Measurements from ENCODE around the gene RNF115. TPM values are rescaled to one million over a fixed set of nuclear protein-coding genes. Genes with fewer than 3 reads are reported as not detected.
"Not testable (repeated sequence)": the region's sequence is repeated elsewhere in the genome, so short reads cannot be mapped to it uniquely, and the experiment has no call there.

The RNF115 gene
- total RNA-seq, 5 donors from 2014 or later (not counting 1 experiment from before 2014, with no cell fraction given), result 12.0 to 17.5 (median 13.4) TPM

GRCh38 chr1:145830810-145831209 lies 6.9 kb upstream of the RNF115 start:
- DNase-seq; H3K9me3 Mint-ChIP-seq; H3K27me3 ChIP-seq (replicated peaks in 1 of 2; ENCODE audit: control insufficient read depth in 2 of 2, extremely low read depth in 1 of 2, insufficient read depth in 2 of 2, low read length in 1 of 2); H3K27ac ChIP-seq (ENCODE audit: low read length); H3K27me3 Mint-ChIP-seq; ATAC-seq (replicated peaks in 1 of 4); H3K4me3 Mint-ChIP-seq; H3K27ac Mint-ChIP-seq; H3K4me3 ChIP-seq (ENCODE audit: control insufficient read depth in 1 of 2, extremely low read depth in 1 of 2, low read length in 1 of 2); H3K9me3 ChIP-seq; H3K4me1 ChIP-seq (ENCODE audit: control insufficient read depth in 1 of 2, extremely low read depth in 1 of 2, insufficient read depth in 2 of 2, low read length in 2 of 2): not testable (repeated sequence)
- POLR2A ChIA-PET, result interaction anchor here in 1 of 2 donors (0.7 kb wide), 1 partner anchor 58 kb away, joined by 5 read pairs; no protein-coding TSS in a partner anchor
- peaks cover 11 to 16% (median 14%) of the 10 kb centered on the region in 3 donors for H3K4me1 Mint-ChIP-seq
- CTCF ChIA-PET, result interaction anchor here in 1 of 2 donors (1.2 kb wide), 1 partner anchor 13 kb away, joined by 3 read pairs; no protein-coding TSS in a partner anchor
- H3K36me3 ChIP-seq (ENCODE audit: control insufficient read depth in 2 of 2, extremely low read depth in 1 of 2, insufficient read depth in 1 of 2, low read length in 1 of 2), result peaks cover 15 to 88% of the 10 kb centered on the region in 2 donors
- H3K36me3 Mint-ChIP-seq, result peaks cover 70% of the 10 kb centered on the region
- WGBS (ENCODE audit: insufficient coverage), result 100% methylated on average over 2 of the region's 2 CpGs

GRCh38 chr1:145828367-145829026 lies 4.6 kb upstream of the RNF115 start:
- Mint-ChIP-seq H3K36me3 (peaks cover 63% of the 10 kb centered on the region), H3K4me1 (peaks cover 29 to 31% (median 30%) of the 10 kb centered on the region in 3 donors), H3K27me3 (no peaks in the 10 kb centered on the region), H3K4me3 (no peak overlapping the region), H3K9me3 (no peaks in the 10 kb centered on the region), H3K27ac (peak overlapping the region in 1 of 2 donors; percentile 1)
- ChIA-PET CTCF (interaction anchor here in 1 of 2 donors (0.5 to 0.7 kb wide), 2 partner anchors 17 to 66 kb away, joined by 3 read pairs; partner anchors contain the start of gene NUDT17), POLR2A (interaction anchor here in 1 of 2 donors (0.6 kb wide), 2 partner anchors 14 to 191 kb away, joined by 3 to 4 read pairs; no protein-coding TSS in a partner anchor)
- peaks cover 14 to 17% of the 10 kb centered on the region in 2 experiments for H3K4me1 ChIP-seq (ENCODE audit: control insufficient read depth in 1 of 2, extremely low read depth in 1 of 2, insufficient read depth in 2 of 2, low read length in 2 of 2)
- no peak overlapping the region for H3K27ac ChIP-seq (ENCODE audit: low read length)
- H3K27me3 ChIP-seq (replicated peaks in 1 of 2; ENCODE audit: control insufficient read depth in 2 of 2, extremely low read depth in 1 of 2, insufficient read depth in 2 of 2, low read length in 1 of 2), result no peaks in the 10 kb centered on the region
- no peaks in the 10 kb centered on the region for H3K9me3 ChIP-seq
- H3K36me3 ChIP-seq (ENCODE audit: control insufficient read depth in 2 of 2, extremely low read depth in 1 of 2, insufficient read depth in 1 of 2, low read length in 1 of 2), result peaks cover 11 to 72% of the 10 kb centered on the region in 2 donors
- no peak overlapping the region for H3K4me3 ChIP-seq (ENCODE audit: control insufficient read depth in 1 of 2, extremely low read depth in 1 of 2, low read length in 1 of 2)
- ATAC-seq (replicated peaks in 1 of 4), result no peak
- no peak for DNase-seq

GRCh38 chr1:145827966-145828365 lies 4.1 kb upstream of the RNF115 start:
- H3K27me3 Mint-ChIP-seq, result no peaks in the 10 kb centered on the region
- CTCF ChIA-PET, result interaction anchor here in 1 of 2 donors (0.7 kb wide), 1 partner anchor 17 kb away, joined by 3 read pairs; the partner anchor contains the start of gene NUDT17
- H3K36me3 Mint-ChIP-seq, result peaks cover 58% of the 10 kb centered on the region
- no peaks in the 10 kb centered on the region for H3K9me3 Mint-ChIP-seq
- Histone ChIP-seq H3K4me3 (ENCODE audit: control insufficient read depth in 1 of 2, extremely low read depth in 1 of 2, low read length in 1 of 2) (no peak overlapping the region), H3K36me3 (ENCODE audit: control insufficient read depth in 2 of 2, extremely low read depth in 1 of 2, insufficient read depth in 1 of 2, low read length in 1 of 2) (peaks cover 11 to 67% of the 10 kb centered on the region in 2 donors), H3K4me1 (ENCODE audit: control insufficient read depth in 1 of 2, extremely low read depth in 1 of 2, insufficient read depth in 2 of 2, low read length in 2 of 2) (peaks cover 14 to 17% of the 10 kb centered on the region in 2 experiments), H3K9me3 (no peaks in the 10 kb centered on the region), H3K27me3 (replicated peaks in 1 of 2; ENCODE audit: control insufficient read depth in 2 of 2, extremely low read depth in 1 of 2, insufficient read depth in 2 of 2, low read length in 1 of 2) (no peaks in the 10 kb centered on the region), H3K27ac (ENCODE audit: low read length) (no peak overlapping the region)
- peaks cover 29 to 31% (median 30%) of the 10 kb centered on the region in 3 donors for H3K4me1 Mint-ChIP-seq
- ATAC-seq (replicated peaks in 1 of 4) (no peak), DNase-seq (no peak)
- H3K4me3 Mint-ChIP-seq, result no peak overlapping the region
- peak overlapping the region; percentile 1 to 39 for H3K27ac Mint-ChIP-seq
- POLR2A ChIA-PET, result interaction anchor here (0.5 to 0.7 kb wide), 4 partner anchors 15 to 191 kb away, joined by 3 to 13 read pairs (median 6); no protein-coding TSS in a partner anchor

- Histone ChIP-seq H3K27ac (ENCODE audit: low read length) (no peak overlapping the region), H3K27me3 (replicated peaks in 1 of 2; ENCODE audit: control insufficient read depth in 2 of 2, extremely low read depth in 1 of 2, insufficient read depth in 2 of 2, low read length in 1 of 2) (no peaks in the 10 kb centered on the region), H3K9me3 (no peaks in the 10 kb centered on the region), H3K4me3 (ENCODE audit: control insufficient read depth in 1 of 2, extremely low read depth in 1 of 2, low read length in 1 of 2) (no peak overlapping the region), H3K4me1 (ENCODE audit: control insufficient read depth in 1 of 2, extremely low read depth in 1 of 2, insufficient read depth in 2 of 2, low read length in 2 of 2) (peaks cover 14 to 17% of the 10 kb centered on the region in 2 experiments), H3K36me3 (ENCODE audit: control insufficient read depth in 2 of 2, extremely low read depth in 1 of 2, insufficient read depth in 1 of 2, low read length in 1 of 2) (peaks cover 5 to 52% of the 10 kb centered on the region in 2 donors)
- no peak for DNase-seq
- CTCF ChIA-PET, result interaction anchor here in 1 of 2 donors (0.6 to 2.1 kb wide), 3 partner anchors 19 to 225 kb away, joined by 3 to 11 read pairs (median 4); partner anchors contain the start of gene NUDT17
- WGBS (ENCODE audit: insufficient coverage), result no CpG with 5 or more reads among the region's 2 CpGs
- H3K4me1 Mint-ChIP-seq, result peaks cover 30 to 35% (median 30%) of the 10 kb centered on the region in 3 donors
- POLR2A ChIA-PET, result interaction anchor here (0.6 to 1.3 kb wide), 2 partner anchors 73 to 102 kb away, joined by 3 to 6 read pairs; partner anchors contain the start of gene RBM8A (in 1 of the 2)
- H3K9me3 Mint-ChIP-seq, result no peaks in the 10 kb centered on the region
- H3K27ac Mint-ChIP-seq, result no peak overlapping the region
- H3K4me3 Mint-ChIP-seq, result peak overlapping the region; percentile 65 to 98 (median 98)
- H3K27me3 Mint-ChIP-seq, result no peaks in the 10 kb centered on the region
- no peak for ATAC-seq (replicated peaks in 1 of 4)
- peaks cover 45% of the 10 kb centered on the region for H3K36me3 Mint-ChIP-seq
Observed at GRCh38 chr1:145826030-145826429, 2.1 kb upstream of the RNF115 start.

GRCh38 chr1:145824499-145824842 lies 576 bp upstream of the RNF115 start:
- Mint-ChIP-seq H3K9me3 (no peaks in the 10 kb centered on the region), H3K27me3 (no peaks in the 10 kb centered on the region), H3K36me3 (peaks cover 32% of the 10 kb centered on the region), H3K27ac (peak overlapping the region; percentile 96), H3K4me1 (peaks cover 29 to 36% (median 30%) of the 10 kb centered on the region in 3 donors), H3K4me3 (peak overlapping the region; percentile 98)
- Histone ChIP-seq H3K27ac (ENCODE audit: low read length) (peak overlapping the region; percentile 70), H3K27me3 (replicated peaks in 1 of 2; ENCODE audit: control insufficient read depth in 2 of 2, extremely low read depth in 1 of 2, insufficient read depth in 2 of 2, low read length in 1 of 2) (no peaks in the 10 kb centered on the region), H3K36me3 (ENCODE audit: control insufficient read depth in 2 of 2, extremely low read depth in 1 of 2, insufficient read depth in 1 of 2, low read length in 1 of 2) (peaks cover 5 to 37% of the 10 kb centered on the region in 2 donors), H3K4me3 (ENCODE audit: control insufficient read depth in 1 of 2, extremely low read depth in 1 of 2, low read length in 1 of 2) (peak overlapping the region; percentile 97 to 99), H3K9me3 (no peaks in the 10 kb centered on the region), H3K4me1 (ENCODE audit: control insufficient read depth in 1 of 2, extremely low read depth in 1 of 2, insufficient read depth in 2 of 2, low read length in 2 of 2) (peaks cover 14 to 17% of the 10 kb centered on the region in 2 experiments)
- 0% methylated on average over 2 of the region's 7 CpGs for WGBS (ENCODE audit: insufficient coverage)
- no peak for ATAC-seq (replicated peaks in 1 of 4)
- ChIA-PET CTCF (interaction anchor here in 1 of 2 donors (0.6 kb wide), 1 partner anchor 35 kb away, joined by 3 read pairs; no protein-coding TSS in a partner anchor), POLR2A (interaction anchor here in 1 of 2 donors (0.8 to 1.1 kb wide), 2 partner anchors 35 to 61 kb away, joined by 3 read pairs; partner anchors contain the start of gene ANKRD35)
- peak in 1 of 35 experiments; percentile 15 for DNase-seq

GRCh38 chr1:145822779-145823331 lies 1.0 kb downstream of the RNF115 start:
- H3K36me3 Mint-ChIP-seq, result peaks cover 19% of the 10 kb centered on the region
- peaks cover 25 to 37% (median 29%) of the 10 kb centered on the region in 3 donors for H3K4me1 Mint-ChIP-seq
- POLR2A ChIA-PET, result interaction anchor here in 1 of 2 donors (0.6 kb wide), 1 partner anchor 42 kb away, joined by 13 read pairs; no protein-coding TSS in a partner anchor
- H3K27ac Mint-ChIP-seq; DNase-seq; ATAC-seq (replicated peaks in 1 of 4); H3K27me3 ChIP-seq (replicated peaks in 1 of 2; ENCODE audit: control insufficient read depth in 2 of 2, extremely low read depth in 1 of 2, insufficient read depth in 2 of 2, low read length in 1 of 2); H3K9me3 Mint-ChIP-seq; H3K4me3 ChIP-seq (ENCODE audit: control insufficient read depth in 1 of 2, extremely low read depth in 1 of 2, low read length in 1 of 2); H3K9me3 ChIP-seq; H3K27me3 Mint-ChIP-seq; H3K27ac ChIP-seq (ENCODE audit: low read length); CTCF ChIA-PET: not testable (repeated sequence)
- WGBS (ENCODE audit: insufficient coverage), result no CpG with 5 or more reads among the region's 16 CpGs
- Histone ChIP-seq H3K4me1 (ENCODE audit: control insufficient read depth in 1 of 2, extremely low read depth in 1 of 2, insufficient read depth in 2 of 2, low read length in 2 of 2) (peaks cover 14 to 20% of the 10 kb centered on the region in 2 experiments), H3K36me3 (ENCODE audit: control insufficient read depth in 2 of 2, extremely low read depth in 1 of 2, insufficient read depth in 1 of 2, low read length in 1 of 2) (peaks cover 0 to 21% of the 10 kb centered on the region in 2 donors)
- H3K4me3 Mint-ChIP-seq, result peak overlapping the region in 1 of 3 donors; percentile 98

Measured in T-cell (primary cell).